ENCODE measurements around the gene RAD51B. TPM values are rescaled to one million over a fixed set of nuclear protein-coding genes. Genes with fewer than 3 reads are reported as not detected.

RAD51B gene
- total and polyA plus RNA-seq, 2 of the 13 experiments (the other 11 are each of a cell fraction or from before 2014, with no cell fraction given), result 7.0 to 9.5 TPM

DNA sequence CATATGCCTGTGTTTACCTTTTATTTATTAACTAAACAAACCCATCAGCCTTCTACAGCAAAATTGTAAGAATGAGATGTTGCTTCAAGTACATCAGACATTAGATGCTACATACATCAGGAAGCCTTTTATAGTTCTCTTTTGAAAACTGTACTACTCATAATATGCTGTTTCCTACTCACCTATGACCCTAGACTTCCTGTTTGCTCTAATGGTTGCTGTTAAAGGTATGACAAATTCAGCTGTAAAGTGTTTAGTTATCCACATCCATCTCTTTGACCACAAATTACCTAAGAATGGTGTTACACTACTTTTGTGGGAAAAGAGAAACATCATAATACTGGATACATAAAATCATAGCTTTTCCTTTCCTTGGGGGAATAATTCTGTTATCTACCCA, 220.0 kb downstream of the RAD51B start:
- CTCF ChIA-PET (ENCODE audit: low intra/inter-chr PET ratio, low total read pairs), result no interaction called here

DNA sequence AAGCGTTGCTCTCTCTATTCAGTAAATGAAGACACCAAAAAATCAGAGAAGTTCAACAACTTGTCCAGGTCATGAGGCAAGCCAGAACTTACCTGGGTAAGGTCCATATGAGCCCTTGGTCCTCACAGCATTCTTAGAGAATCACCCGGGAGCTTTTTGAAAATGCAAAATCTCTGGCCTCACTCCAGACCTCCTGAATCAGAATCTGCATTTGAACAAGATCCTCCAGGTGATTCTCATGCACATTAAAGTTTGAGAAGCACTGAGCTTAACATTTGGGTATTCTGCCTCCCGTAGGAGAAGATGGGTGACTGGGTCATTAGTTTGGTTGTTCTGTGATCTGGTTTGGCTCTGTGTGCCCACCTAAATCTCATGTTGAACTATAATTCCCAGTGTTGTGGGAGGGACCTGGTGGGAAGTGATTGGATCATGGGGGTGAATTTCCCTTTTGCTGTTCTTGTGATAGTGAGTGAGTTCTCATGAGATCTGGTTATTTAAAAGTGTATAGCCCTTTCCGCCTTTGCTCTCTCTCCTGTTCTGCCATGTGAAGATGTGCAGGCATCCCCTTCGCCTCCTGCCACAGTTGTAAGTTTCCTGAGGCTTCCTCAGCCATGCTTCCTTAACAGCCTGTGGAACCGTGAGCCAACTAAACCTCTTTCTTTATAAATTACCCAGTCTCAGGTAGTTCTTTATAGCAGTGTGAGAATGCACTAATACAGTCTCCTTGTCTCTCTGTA, 221.2 kb downstream of the RAD51B start:
- Histone ChIP-seq H2AFZ (ENCODE audit: low read length) (no peak overlapping the region), H3K27ac (ENCODE audit: extremely low read length, insufficient read depth, low read length) (no peak overlapping the region), H3K4me3 (replicated peaks in 1 of 3; ENCODE audit: insufficient read depth in 1 of 3, low read depth in 2 of 3, low read length in 3 of 3) (no peak overlapping the region), H4K20me1 (ENCODE audit: insufficient read depth, low read length) (no peaks in the 10 kb centered on the region), H3K79me2 (ENCODE audit: insufficient read depth, low read length) (no peaks in the 10 kb centered on the region), H3K4me2 (ENCODE audit: low read depth, low read length) (no peak overlapping the region), H3K9ac (ENCODE audit: insufficient read depth, low read depth, low read length) (no peak overlapping the region), H3K27me3 (ENCODE audit: control insufficient read depth in 1 of 2, insufficient read depth in 2 of 2, low read length in 2 of 2) (no peaks in the 10 kb centered on the region; a peak in 1 of 5 replicates), H3K4me1 (ENCODE audit: insufficient read depth, low read length) (peaks cover 5% of the 10 kb centered on the region; the same call in 1 of the 2 replicates), H3K36me3 (replicated peaks in 1 of 2; ENCODE audit: control insufficient read depth in 1 of 2, insufficient read depth in 2 of 2, low read length in 2 of 2) (no peaks in the 10 kb centered on the region), H3K9me3 (ENCODE audit: low read length) (no peaks in the 10 kb centered on the region)
- TF ChIP-seq LCORL (IDR thresholded peaks at IDR 0.05) (no peak), LCORL (CRISPR knock-in tag; IDR thresholded peaks at IDR 0.05) (no peak), ZNF75D (CRISPR knock-in tag; IDR thresholded peaks at IDR 0.05; ENCODE audit: borderline replicate concordance) (no peak), RXRA (CRISPR knock-in tag; IDR thresholded peaks at IDR 0.05) (no peak), SYNCRIP (IDR thresholded peaks at IDR 0.05; ENCODE audit: insufficient read depth, low read depth, low read length) (no peak), CAMTA2 (CRISPR knock-in tag; IDR thresholded peaks at IDR 0.05; ENCODE audit: borderline replicate concordance) (no peak)
- TF ChIP-seq, protein P1, sequence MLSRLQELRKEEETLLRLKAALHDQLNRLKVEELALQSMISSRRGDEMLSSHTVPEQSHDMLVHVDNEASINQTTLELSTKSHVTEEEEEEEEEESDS (CRISPR knock-in tag; IDR thresholded peaks at IDR 0.05; ENCODE audit: borderline replicate concordance), result no peak
- no peak for FAIRE-seq
- POLR2A ChIA-PET, result no interaction called here
- no peak for ATAC-seq
- DNase-seq (ENCODE audit: low spot score), result no peak
- CTCF ChIA-PET (ENCODE audit: low intra/inter-chr PET ratio, low total read pairs), result no interaction called here
- no TSS peak for BruUV-seq (replicated peaks)
- in situ Hi-C loops (cut with HindIII; ENCODE audit: extremely low pct_ligation_motif_present, low pct_unique_long_range_greater_than_20kb), result no loop called here
- intact Hi-C loops (cut with micrococcal nuclease; ENCODE audit: unreplicated experiment), result no loop called here
- 74% methylated on average over 6 of the region's 6 CpGs for WGBS (ENCODE audit: low lambda C conversion rate)

More for the DNA sequence above, 220.0 kb downstream of the RAD51B start:
- H3K79me2 ChIP-seq (ENCODE audit: insufficient read depth, low read length), result no peaks in the 10 kb centered on the region
- POLR2A ChIA-PET, result no interaction called here
- BruUV-seq (replicated peaks), result no TSS peak
- intact Hi-C loops (cut with micrococcal nuclease; ENCODE audit: unreplicated experiment), result no loop called here
- no peaks in the 10 kb centered on the region for H3K9me3 ChIP-seq (ENCODE audit: low read length)
- peaks cover 5% of the 10 kb centered on the region; the same call in 1 of the 2 replicates for H3K4me1 ChIP-seq (ENCODE audit: insufficient read depth, low read length)
- H3K27me3 ChIP-seq (ENCODE audit: control insufficient read depth in 1 of 2, insufficient read depth in 2 of 2, low read length in 2 of 2), result no peaks in the 10 kb centered on the region
- no peaks in the 10 kb centered on the region for H3K36me3 ChIP-seq (replicated peaks in 1 of 2; ENCODE audit: control insufficient read depth in 1 of 2, insufficient read depth in 2 of 2, low read length in 2 of 2)
- TF ChIP-seq, protein P2, sequence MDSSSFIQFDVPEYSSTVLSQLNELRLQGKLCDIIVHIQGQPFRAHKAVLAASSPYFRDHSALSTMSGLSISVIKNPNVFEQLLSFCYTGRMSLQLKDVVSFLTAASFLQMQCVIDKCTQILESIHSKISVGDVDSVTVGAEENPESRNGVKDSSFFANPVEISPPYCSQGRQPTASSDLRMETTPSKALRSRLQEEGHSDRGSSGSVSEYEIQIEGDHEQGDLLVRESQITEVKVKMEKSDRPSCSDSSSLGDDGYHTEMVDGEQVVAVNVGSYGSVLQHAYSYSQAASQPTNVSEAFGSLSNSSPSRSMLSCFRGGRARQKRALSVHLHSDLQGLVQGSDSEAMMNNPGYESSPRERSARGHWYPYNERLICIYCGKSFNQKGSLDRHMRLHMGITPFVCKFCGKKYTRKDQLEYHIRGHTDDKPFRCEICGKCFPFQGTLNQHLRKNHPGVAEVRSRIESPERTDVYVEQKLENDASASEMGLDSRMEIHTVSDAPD (CRISPR knock-in tag; IDR thresholded peaks at IDR 0.05), result no peak
- TF ChIP-seq HDAC2 (CRISPR knock-in tag; IDR thresholded peaks at IDR 0.05) (no peak), ZFP62 (CRISPR knock-in tag; IDR thresholded peaks at IDR 0.05) (no peak), ESRRA (CRISPR knock-in tag; IDR thresholded peaks at IDR 0.05; ENCODE audit: low read depth) (no peak), ZNF263 (CRISPR knock-in tag; IDR thresholded peaks at IDR 0.05) (no peak), ZNF749 (CRISPR knock-in tag; IDR thresholded peaks at IDR 0.05; ENCODE audit: borderline replicate concordance) (no peak)
- H4K20me1 ChIP-seq (ENCODE audit: insufficient read depth, low read length), result no peaks in the 10 kb centered on the region
- DNase-seq (ENCODE audit: low spot score) (no peak), FAIRE-seq (no peak), ATAC-seq (no peak)
- no peak overlapping the region for H3K27ac ChIP-seq (ENCODE audit: extremely low read length, insufficient read depth, low read length)
- in situ Hi-C loops (cut with HindIII; ENCODE audit: extremely low pct_ligation_motif_present, low pct_unique_long_range_greater_than_20kb), result no loop called here
- H3K9ac ChIP-seq (ENCODE audit: insufficient read depth, low read depth, low read length), result no peak overlapping the region
- H3K4me2 ChIP-seq (ENCODE audit: low read depth, low read length), result no peak overlapping the region
- H2AFZ ChIP-seq (ENCODE audit: low read length), result no peak overlapping the region
- no peak overlapping the region for H3K4me3 ChIP-seq (replicated peaks in 1 of 3; ENCODE audit: insufficient read depth in 1 of 3, low read depth in 2 of 3, low read length in 3 of 3)

Measured in HepG2 (cell line).